ENCODE data around the gene DNAJC15. TPM values are rescaled to one million over a fixed set of nuclear protein-coding genes. Genes with fewer than 3 reads are reported as not detected.

The DNAJC15 gene
- 23.1 TPM for total RNA-seq

DNA sequence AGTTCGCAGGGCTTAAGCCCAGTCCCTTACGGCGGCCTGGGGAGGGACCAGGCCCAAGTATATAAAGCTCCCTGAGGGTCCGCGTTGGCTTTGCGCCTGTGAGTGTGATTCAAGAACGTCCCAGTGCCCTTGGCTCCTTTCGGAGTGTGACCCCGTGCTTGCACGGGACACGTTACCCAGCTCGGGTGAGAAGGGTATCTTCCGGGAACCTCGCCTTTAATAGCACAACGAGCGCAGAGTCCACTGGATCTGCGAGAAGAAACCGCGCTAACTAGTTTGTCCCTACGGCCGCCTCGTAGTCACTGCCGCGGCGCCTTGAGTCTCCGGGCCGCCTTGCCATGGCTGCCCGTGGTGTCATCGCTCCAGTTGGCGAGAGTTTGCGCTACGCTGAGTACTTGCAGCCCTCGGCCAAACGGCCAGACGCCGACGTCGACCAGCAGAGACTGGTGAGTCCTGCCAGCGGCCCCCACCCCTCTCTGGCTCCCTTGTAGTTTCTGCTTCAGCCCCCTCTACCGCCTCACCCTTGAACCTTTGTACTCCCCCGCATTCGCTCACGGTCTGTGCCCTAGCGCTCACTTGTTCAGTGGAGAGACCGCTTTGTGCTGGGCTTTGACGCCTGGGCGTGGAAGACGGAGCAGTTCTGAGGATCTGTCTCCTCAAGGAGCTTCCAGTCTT lies at the start of gene DNAJC15:
DNAJC15 (plus strand) TSS at position 298 of the 675 bp plus-strand sequence; CDS start at position 339, 41 bp downstream.

DNA sequence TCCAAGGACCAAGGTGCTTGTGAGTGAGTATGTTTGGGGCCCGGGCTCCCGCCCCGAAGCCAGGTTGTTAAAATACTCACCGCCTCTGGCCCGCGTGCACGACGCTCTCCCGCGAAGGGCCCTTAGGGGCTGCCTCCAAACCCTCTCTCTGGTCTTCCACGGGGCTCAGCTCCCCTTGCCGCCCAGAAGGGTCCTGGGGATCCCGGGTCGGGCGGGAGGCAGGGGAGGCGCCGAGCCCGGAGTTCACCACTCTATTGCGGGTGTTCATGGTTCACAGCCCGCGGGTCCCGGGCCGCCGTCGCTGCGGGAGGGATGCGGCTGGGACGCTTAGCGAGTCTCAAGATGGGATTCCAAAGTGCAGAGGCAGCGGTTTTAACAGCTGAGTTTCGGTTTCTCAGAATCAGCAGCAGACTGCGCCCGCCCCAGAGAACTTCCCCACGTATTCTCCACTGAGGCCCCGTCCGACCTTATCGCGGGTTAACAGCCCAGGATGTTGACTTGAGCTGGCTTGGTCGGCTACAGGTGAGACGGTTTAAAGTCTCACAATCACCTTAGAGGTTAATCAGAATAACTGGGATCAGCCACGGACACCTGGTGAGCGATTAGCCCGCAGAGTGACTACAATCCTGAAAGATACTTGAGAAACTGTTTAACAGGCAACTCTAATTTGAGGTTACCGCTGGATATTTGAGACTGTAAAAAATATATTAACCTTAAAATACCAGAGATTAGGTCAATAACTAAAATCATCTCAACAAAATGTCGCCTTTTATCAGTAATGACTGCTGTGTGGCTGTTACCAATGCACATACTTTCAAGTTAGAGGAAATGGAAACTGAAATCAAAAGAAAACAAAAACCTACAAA lies 31.3 kb upstream of the DNAJC15 start, which contains the start of gene EPSTI1:
EPSTI1 (minus strand) TSS at position 344 of the 866 bp plus-strand sequence; CDS start at position 268, 76 bp downstream.

Other genes starting within 250 kb of the DNAJC15 start
- gene FAM216B, start 242.0 kb upstream of the DNAJC15 start, total RNA-seq = 17.8 TPM
- gene EPSTI1, start 31.3 kb upstream of the DNAJC15 start, total RNA-seq = 3.0 TPM